Tibial nerve (tissue), 4 donors: Measurements from ENCODE around the gene ARTN. TPM values are rescaled to one million over a fixed set of nuclear protein-coding genes. Genes with fewer than 3 reads are reported as not detected.
A peak's percentile ranks its signal among the peaks of the same experiment; 100 is the strongest.

ENCODE experiments used
- DNase-seq, 2 donors: peaks; one replicate each; pipeline ENCODE4 v3.0.0-alpha.2; 2019; ENCODE audit warnings: low spot score in 2 of 2
- H3K27ac ChIP-seq, 4 donors: fragments of 200-600 bp; sonication (generic) in 3 of 4; one replicate each; pipeline ENCODE4 v1.5.1; 2017 to 2019; ENCODE audit warnings: mild to moderate bottlenecking in 1 of 4
- H3K27me3 ChIP-seq, 2 donors: fragments of 200-600 bp; sonication (generic) in 1 of 2; one replicate each; pipeline versions ENCODE4 v1.5.1 to v1.6.0; 2017 to 2019
- H3K36me3 ChIP-seq, 3 donors: fragments of 200-600 bp; sonication (generic); one replicate each; pipeline ENCODE4 v1.5.1; 2018 to 2019
- H3K4me1 ChIP-seq, 4 donors: fragments of 200-600 bp; sonication (generic) in 3 of 4; one replicate each; pipeline ENCODE4 v1.5.1; 2017 to 2019
- H3K4me3 ChIP-seq, 4 donors: fragments of 200-600 bp; sonication (generic) in 3 of 4; one replicate each; pipeline ENCODE4 v1.5.1; 2017 to 2019; ENCODE audit warnings: mild to moderate bottlenecking in 1 of 4, moderate library complexity in 1 of 4
- H3K9me3 ChIP-seq, 4 donors: fragments of 200-600 bp; sonication (generic) in 3 of 4; one replicate each; pipeline ENCODE4 v1.5.1; 2017 to 2019
- CTCF ChIP-seq, 5 experiments: fragments of 200-600 bp in 3 of 5; fragments of 450-650 bp in 2 of 5; sonication (generic) in 3 of 5; IDR thresholded peaks; one replicate each; pipeline ENCODE4 v1.5.1; 2016 to 2019; ENCODE audit warnings: antibody characterized with exemption in 5 of 5, mild to moderate bottlenecking in 3 of 5, moderate library complexity in 2 of 5
- EP300 ChIP-seq, 2 donors: sonication (generic); formaldehyde crosslinking; IDR thresholded peaks; one replicate each; pipeline ENCODE4 v1.6.1; 2017; ENCODE audit warnings: antibody characterized with exemption in 2 of 2, mild to moderate bottlenecking in 1 of 2
- POLR2A ChIP-seq, 2 donors: fragments of 450-650 bp; IDR thresholded peaks; one replicate each; pipeline ENCODE4 v1.6.1; 2017; ENCODE audit warnings: antibody characterized with exemption in 2 of 2, mild to moderate bottlenecking in 2 of 2, moderate library complexity in 2 of 2
- WGBS, 2 donors: methylation state at CpG; one replicate each; pipeline ENCODE4 v1.1.5; 2018; 5-methylcytosine and 5-hydroxymethylcytosine counted together
- total RNA-seq, 4 donors: library from RNA; depleted of rRNA; stranded (reverse); fragments of >200 nt; gene quantifications; one replicate each; pipeline ENCODE4 v1.1.0, GENCODE V29; 2016

The ARTN gene
- total RNA-seq, 4 donors from 2014 or later, result 0.66 to 1.4 TPM; not detected in 2

GRCh38 chr1:43921022-43921421, 12.6 kb upstream of the ARTN start:
- Histone ChIP-seq H3K27ac (no peak overlapping the region), H3K27me3 (no peaks in the 10 kb centered on the region), H3K4me3 (no peak overlapping the region), H3K9me3 (no peaks in the 10 kb centered on the region), H3K4me1 (no peaks in the 10 kb centered on the region), H3K36me3 (peaks cover 0 to 38% (median 0%) of the 10 kb centered on the region in 3 donors)
- no peak for TF ChIP-seq CTCF (IDR thresholded peaks at IDR 0.05)
- no peak for TF ChIP-seq POLR2A (IDR thresholded peaks at IDR 0.05)
- TF ChIP-seq EP300 (IDR thresholded peaks at IDR 0.05), result no peak
- 90 to 91% methylated on average over 6 of the region's 6 CpGs for WGBS, 2 donors
- DNase-seq, result no peak

- H3K27me3 ChIP-seq, result no peaks in the 10 kb centered on the region
- no peak overlapping the region for H3K4me3 ChIP-seq
- H3K27ac ChIP-seq, result no peak overlapping the region
- H3K9me3 ChIP-seq, result no peaks in the 10 kb centered on the region
- DNase-seq, result no peak
- H3K4me1 ChIP-seq, result no peaks in the 10 kb centered on the region
- no peak for TF ChIP-seq POLR2A (IDR thresholded peaks at IDR 0.05)
- no peak for TF ChIP-seq CTCF (IDR thresholded peaks at IDR 0.05)
- no peak for TF ChIP-seq EP300 (IDR thresholded peaks at IDR 0.05)
- H3K36me3 ChIP-seq, result peaks cover 0 to 50% (median 0%) of the 10 kb centered on the region in 3 donors
- 85 to 98% methylated on average over 4 of the region's 4 CpGs for WGBS, 2 donors
Observed at GRCh38 chr1:43924516-43924915, 9.1 kb upstream of the ARTN start.

- no peak for DNase-seq
- Histone ChIP-seq H3K9me3 (no peaks in the 10 kb centered on the region), H3K27me3 (no peaks in the 10 kb centered on the region), H3K4me1 (no peaks in the 10 kb centered on the region), H3K4me3 (no peak overlapping the region), H3K36me3 (peaks cover 0 to 60% (median 0%) of the 10 kb centered on the region in 3 donors), H3K27ac (no peak overlapping the region)
- TF ChIP-seq CTCF (IDR thresholded peaks at IDR 0.05), result no peak
- no peak for TF ChIP-seq POLR2A (IDR thresholded peaks at IDR 0.05)
- no peak for TF ChIP-seq EP300 (IDR thresholded peaks at IDR 0.05)
- 92 to 94% methylated on average over 9 of the region's 9 CpGs for WGBS, 2 donors
Observed at GRCh38 chr1:43925846-43926245, 7.8 kb upstream of the ARTN start.

- no peaks in the 10 kb centered on the region for H3K9me3 ChIP-seq
- WGBS, 2 donors, result 85 to 89% methylated on average over 6 to 10 of the region's 10 CpGs
- TF ChIP-seq POLR2A (IDR thresholded peaks at IDR 0.05) (no peak), EP300 (IDR thresholded peaks at IDR 0.05) (no peak), CTCF (IDR thresholded peaks at IDR 0.05) (peak in 1 of 5 experiments; percentile 17)
- DNase-seq, result no peak
- no peak overlapping the region for H3K27ac ChIP-seq
- H3K36me3 ChIP-seq, result peaks cover 0 to 39% (median 0%) of the 10 kb centered on the region in 3 donors
- H3K4me1 ChIP-seq, result peaks cover 0 to 21% (median 12%) of the 10 kb centered on the region in 4 donors
- H3K4me3 ChIP-seq, result no peak overlapping the region
- peaks cover 0 to 19% of the 10 kb centered on the region in 2 donors for H3K27me3 ChIP-seq
Observed at GRCh38 chr1:43930168-43930948, 3.2 kb upstream of the ARTN start.

GRCh38 chr1:43930949-43931275, 2.7 kb upstream of the ARTN start:
- 46 to 80% methylated on average over 2 to 4 of the region's 4 CpGs for WGBS, 2 donors
- H3K36me3 ChIP-seq, result peaks cover 0 to 33% (median 0%) of the 10 kb centered on the region in 3 donors
- no peak for DNase-seq
- H3K4me1 ChIP-seq, result peaks cover 0 to 27% (median 16%) of the 10 kb centered on the region in 4 donors
- no peak overlapping the region for H3K4me3 ChIP-seq
- no peak overlapping the region for H3K27ac ChIP-seq
- TF ChIP-seq EP300 (IDR thresholded peaks at IDR 0.05) (no peak), POLR2A (IDR thresholded peaks at IDR 0.05) (no peak), CTCF (IDR thresholded peaks at IDR 0.05) (no peak)
- H3K27me3 ChIP-seq, result peaks cover 0 to 24% of the 10 kb centered on the region in 2 donors
- no peaks in the 10 kb centered on the region for H3K9me3 ChIP-seq
